GM18526 (cell line): ENCODE measurements around the gene GNAQ.

ENCODE experiments used
- POLR2A ChIP-seq: IDR thresholded peaks from 3 replicates; pipeline ENCODE4 v1.6.1; 2011; ENCODE audit not compliant: insufficient read length; ENCODE audit errors: extremely low read depth

GNAQ gene

DNA sequence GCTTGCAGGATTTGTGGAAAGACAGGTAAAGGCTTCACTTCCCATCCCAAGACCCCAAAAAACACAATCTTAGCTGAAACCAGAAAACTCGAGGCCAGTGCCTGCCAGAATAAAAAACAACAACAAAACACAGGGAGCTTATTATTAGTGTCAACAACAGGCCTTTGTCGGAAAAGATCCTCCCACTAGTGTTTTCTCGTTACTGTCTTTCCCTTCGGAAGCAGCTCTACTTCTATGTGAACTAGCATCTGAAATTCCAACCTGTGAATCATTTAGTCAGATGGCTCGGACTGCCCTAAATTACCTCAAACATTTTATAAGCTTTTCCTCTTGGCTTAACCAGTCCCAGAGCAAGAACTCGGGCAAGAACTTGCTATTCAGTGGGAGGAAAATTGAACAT is 261.3 kb downstream of the GNAQ start:
- TF ChIP-seq POLR2A: no peak

DNA sequence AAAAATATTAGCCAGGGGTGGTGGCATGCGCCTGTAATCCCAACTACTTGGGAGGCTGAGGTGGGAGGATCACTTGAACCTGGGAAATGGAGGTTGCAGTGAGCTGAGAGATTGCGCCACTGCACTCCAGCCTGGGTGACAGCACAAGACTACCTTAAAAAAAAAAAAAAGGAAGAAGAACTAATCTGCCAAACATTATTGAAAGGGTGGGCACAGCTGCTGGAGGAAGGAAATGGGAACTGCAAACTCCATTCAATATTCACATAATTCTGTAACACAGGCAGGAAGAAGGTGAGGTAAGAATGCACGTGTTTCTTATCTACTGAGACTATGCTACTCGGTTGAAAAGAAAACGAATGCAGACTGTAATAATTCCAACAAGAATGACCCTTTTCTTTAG is 262.4 kb downstream of the GNAQ start:
- TF ChIP-seq POLR2A: no peak

DNA sequence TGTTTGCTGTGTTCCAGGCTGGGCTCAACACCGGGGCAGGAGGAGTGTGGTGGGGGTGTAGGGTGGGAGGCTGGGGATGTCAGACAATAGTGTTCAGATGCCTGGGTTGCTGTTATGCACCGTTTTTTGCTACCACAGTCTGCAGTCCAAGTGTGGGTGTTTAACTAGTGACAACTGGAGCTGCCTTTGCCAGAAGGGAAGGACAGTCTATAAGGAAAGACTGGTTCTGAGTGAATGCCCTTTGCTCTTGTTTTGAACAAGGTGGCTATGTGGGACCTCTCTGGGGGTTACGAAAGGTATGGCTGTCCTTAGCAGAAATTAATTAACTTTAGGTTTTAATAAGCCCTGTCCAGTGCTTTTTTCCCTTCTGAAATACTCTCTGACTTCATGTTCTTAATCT is 265.0 kb downstream of the GNAQ start:
- no peak for TF ChIP-seq POLR2A

DNA sequence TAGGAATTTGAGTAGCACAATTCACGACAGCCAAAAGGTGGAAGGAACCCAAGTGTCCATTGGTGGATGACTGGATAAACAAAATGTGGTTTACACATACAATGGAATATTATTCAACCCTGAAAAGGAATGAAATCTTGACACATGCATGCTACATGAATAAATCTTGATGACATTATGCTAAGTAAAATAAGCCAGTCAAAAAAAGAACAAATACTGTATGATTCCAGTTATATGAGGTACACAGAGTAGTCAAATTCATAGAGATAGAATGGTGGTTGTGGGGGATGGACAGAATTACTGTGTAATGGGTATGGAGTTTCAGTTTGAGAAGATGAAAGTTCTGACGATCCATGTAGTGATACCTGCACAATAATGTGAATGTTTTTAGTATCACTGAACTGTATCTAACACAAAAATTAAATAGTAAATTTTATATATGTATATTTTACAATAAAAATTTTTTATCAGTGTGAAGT is 265.8 kb downstream of the GNAQ start:
- TF ChIP-seq POLR2A: no peak

DNA sequence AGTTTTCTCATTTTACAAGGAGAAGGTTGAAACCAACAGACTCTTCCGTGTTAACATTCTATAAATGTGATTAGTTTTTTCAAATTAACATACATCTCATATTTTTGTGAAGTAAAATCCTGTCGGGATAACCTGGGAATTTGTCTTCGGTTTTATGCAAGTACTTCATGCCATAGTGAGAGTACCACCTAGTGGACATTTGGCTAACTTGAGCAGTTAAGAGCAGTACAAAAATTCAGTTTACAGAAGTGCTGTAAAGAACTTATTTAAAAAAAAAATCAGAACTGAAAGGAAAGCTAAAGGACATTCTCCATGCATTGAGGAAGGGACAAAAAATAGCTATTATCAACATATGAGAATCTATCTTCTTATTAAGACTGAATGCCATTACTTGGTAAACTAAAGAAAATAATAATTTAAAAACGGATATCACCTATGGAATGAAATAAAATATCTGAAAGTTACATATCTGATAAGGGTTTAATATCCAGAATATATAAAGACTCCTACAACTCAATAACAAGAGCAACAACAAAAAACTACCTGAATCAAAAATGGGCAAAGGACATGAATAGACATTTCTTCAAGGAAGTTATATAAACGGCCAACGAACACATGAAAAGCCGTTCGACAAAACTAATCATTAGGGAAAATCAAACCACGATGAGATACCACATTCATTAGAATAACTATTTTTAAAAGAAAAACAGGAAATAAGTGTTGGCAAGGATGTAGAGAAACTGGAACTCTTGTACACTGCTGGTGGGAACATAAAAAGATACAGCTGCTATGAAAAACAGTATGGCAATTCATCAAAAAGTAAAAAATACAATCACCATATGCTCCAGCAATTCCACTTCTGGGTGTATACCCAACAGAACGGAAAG is 266.5 kb downstream of the GNAQ start:
- no peak for TF ChIP-seq POLR2A

DNA sequence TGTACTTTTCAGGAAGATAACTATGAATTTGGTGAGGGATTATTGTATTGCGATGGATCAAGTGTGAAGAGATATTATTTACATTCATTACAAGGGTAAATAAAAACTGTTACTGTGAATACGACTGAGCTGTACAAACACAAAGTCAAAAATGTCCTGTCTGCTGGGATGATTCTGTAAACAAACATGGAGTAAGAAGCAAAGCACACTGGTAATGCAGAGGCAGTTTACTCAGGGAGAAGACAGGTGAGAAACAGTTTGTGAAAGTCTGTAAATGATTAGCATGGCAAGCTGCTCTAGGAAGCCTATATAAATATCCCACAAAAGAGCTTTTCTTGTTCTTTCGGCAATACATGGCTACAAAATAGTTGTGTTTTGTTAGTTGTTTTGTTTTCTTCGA is 268.0 kb downstream of the GNAQ start:
- no peak for TF ChIP-seq POLR2A

DNA sequence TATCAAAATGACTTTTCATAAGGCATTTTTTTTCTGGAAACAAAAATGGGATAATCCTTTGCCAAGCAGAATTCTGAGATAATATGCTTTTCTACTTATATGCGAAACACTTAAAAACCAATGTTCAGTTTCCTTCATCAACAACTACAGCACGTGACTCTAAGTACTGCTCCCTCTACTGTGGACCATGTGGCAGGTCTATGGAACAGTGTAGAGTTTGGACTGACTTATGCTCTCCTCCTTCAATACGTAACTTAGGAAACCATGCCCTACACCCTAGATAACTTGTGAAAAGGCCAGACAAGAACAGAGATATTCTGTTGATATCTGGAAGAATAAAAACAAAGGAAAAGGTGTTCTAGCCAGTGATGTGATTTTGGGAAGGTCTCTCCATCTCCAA is 272.2 kb downstream of the GNAQ start:
- no peak for TF ChIP-seq POLR2A

DNA sequence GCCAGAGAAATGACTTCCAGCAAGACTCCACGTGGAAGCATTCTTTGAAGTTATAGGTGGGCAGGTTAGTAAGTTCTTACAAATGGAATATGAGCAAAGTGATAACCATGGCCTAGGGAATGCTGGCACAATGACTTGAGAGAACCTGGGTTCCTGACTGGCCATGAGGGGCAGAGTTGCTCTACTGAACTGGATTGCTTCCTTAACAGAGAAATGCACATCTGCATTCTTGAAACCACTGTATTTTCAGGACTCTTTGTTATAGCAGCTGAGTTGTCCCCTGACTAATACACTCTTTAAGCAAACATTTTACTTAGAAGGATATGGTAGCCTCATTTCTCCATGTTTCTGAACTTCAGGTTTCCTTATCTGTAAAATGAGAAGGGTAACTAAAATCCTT is 275.2 kb downstream of the GNAQ start:
- TF ChIP-seq POLR2A: no peak

DNA sequence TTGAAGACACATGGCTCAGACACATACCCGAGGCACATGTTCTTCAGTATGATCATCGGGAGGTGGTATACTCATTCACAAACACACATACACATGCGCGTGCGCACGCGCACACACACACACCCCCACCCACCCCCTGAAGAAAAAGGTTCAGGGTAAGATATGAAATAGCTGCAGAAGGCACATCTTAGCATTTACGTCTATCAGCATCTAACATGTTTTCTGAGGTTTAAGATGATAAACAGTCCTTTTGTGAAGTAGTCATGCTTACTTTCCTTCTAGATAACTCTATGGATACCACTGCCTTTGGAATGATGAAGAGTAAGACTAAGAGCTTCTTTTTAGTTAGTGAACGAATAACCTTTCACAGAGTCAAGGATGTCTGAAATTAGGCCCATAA is 278.4 kb downstream of the GNAQ start:
- no peak for TF ChIP-seq POLR2A

DNA sequence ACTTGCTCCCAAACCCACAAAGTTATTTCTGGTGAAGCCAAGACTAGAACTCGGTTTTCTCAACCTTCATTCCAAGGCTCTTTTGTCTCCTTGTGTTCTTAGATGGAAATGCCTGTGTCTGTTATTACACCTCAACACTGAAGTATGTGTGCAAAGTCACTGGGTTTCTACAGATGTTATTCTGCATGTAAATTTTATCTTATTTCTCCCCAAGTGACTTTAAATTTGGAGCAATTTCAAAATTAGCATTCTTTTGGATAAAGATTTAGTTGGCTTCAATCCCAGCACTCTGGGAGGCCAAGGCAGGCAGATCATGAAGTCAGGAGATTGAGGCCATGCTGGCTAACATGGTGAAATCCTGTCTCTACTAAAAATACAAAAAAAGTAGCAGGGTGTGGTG is 279.1 kb downstream of the GNAQ start:
- TF ChIP-seq POLR2A: no peak

DNA sequence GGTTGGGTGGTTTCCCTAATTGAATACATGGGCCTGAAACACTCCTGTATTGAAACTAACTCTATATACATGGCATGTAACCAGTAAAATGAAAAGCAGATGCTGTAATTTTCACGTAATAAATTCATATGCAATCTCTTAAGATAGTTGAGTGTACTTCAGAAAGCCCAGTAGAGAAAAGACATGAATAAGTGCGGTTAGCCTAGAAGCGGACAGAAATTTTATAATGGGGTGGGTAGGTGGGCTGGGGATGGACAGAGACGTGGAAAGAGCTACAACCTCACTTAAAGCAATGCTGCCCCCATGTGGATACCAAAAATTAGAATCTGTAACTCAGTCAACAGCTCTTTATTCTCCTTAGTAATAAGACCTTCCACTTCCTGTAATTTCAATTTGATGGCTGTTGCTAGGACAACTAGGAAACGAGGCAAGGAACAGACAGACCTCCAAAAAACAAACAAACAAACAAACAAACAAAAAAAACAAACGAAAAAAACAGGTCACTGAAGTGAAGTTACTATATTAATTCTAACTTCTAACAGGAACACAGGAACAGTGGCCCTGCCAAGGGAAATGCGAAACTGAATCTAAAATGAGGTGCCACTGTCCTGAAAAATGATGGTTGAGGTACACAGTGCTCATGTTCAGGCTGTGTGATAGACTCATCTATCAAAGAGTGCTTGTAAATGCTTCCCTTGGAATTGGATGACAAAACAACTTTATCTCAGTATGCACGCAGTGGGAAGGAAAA is 280.1 kb downstream of the GNAQ start:
- TF ChIP-seq POLR2A: no peak

DNA sequence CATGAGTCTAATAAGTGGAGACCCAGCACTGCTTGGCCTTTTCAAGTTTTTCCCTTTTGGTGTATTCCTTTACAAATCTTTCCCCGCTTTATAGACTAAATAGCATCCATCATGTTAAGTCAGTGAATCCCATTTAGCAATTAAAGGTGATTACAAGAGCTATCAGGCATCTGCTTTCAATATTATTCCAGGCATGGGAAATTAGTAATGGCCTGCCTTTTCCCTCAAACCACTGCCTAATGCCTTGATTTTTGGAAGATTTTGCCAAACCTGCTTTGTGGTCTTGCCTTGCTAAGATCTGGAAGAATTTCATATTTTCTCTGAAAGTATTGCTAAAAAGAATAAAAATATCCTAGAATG is 280.6 kb downstream of the GNAQ start:
- no peak for TF ChIP-seq POLR2A

DNA sequence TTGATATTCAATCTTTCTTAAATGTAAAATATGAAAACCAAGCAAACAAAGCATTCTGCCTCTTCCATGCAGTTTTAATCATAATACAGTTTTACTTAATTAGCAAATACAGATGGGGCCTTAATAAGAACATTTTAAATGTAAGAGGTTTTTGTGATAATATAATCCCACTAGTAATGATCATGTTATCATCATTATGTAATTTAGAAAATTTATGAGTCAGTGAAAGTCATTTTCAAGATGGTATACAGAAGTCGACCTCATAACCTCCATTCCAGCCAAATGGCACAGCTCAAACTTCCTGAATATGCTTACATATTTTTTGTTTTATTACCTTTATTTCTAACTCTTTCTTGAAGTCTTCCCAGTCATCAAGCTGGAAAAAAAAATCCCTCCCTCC is 281.3 kb downstream of the GNAQ start:
- TF ChIP-seq POLR2A: no peak

DNA sequence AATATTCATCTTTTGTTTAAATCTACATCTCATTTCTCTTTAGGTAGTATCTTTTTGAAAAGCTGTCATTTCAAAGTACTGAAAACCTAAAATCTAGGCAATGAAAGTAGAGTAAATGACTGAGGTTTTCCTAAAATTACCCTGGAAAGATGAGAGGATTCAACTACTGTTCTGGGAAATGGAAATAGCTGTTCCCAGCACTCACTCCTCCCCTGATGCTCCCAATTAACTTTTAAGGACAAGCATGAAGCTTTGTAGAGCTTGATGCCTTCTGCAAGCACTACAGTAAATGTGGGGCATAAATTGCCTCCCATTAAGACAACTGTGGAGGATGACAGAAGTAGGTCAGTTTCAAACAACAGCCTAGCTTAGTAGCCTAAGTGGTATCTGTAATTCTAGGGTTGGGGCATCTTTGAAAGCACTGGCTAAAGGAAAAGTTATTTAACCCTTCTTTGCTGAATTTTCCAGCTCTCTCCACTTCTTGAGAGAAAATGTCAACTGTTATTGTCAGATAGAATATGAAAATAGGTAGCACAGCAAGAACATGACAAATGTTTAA is 283.3 kb downstream of the GNAQ start:
- no peak for TF ChIP-seq POLR2A

DNA sequence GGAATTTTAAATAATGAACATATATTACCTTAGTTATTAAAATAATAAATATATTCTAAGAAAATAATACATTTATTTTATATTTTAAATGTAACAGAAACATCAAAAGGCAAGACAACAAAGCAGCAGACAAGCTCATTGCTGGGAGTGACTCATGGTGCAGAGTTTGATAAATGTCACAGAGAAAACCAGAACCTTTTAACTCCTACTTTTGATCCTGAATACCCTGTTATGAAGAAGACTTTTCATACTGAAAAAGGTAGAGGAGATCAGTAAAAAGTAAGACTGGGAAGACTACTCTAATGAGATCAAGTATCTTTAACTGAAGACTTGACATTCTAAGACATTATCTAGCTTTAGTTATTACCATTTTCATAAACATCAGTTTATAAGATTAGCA is 284.4 kb downstream of the GNAQ start:
- no peak for TF ChIP-seq POLR2A

DNA sequence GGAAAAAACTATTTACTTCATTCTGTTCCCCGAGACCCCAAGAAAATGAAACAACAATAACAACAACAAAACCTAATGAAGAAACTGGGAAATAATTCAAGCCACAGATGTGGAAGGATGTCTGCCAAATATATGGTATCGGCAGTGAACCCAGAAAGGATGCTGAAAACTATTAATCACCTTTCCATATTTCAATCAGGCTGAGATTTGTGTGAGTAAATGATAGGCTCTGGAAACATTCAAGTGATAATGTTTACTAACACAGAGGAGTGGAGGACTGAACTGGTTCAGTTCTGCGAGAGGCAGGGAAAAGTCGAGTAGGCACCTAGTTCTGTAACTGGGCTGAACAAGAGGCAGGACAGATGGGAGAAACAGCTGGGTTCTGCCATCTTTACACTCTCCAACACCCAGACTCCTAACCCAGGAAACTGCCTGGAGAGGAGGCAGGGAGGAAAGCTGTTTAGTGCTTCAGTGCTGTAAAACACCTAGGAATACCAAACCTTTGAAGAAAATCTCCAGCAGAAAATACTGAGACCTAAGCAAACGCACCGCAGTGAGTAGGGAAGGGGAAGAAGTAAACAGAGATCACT is 286.7 kb downstream of the GNAQ start:
- TF ChIP-seq POLR2A: no peak
